A549 (cell line): ENCODE measurements around the gene NLRP3. TPM values are rescaled to one million over a fixed set of nuclear protein-coding genes. Genes with fewer than 3 reads are reported as not detected.

Experiments
- ATAC-seq, 2 experiments: fragments of 200-7000 bp in 1 of 2; fragments of >200 bp in 1 of 2; cut with Nextera tagmentation in 1 of 2; cut with Tn5 transposase in 1 of 2; 3 replicates each; pipeline versions ENCODE4 v1.8.0 to v1.9.1; 2018 to 2020; ENCODE audit warnings: mild to moderate bottlenecking in 1 of 2, moderate library complexity in 1 of 2
- CTCF ChIA-PET: fragments of 300-600 bp; sonication (Branson Sonifier 250); formaldehyde crosslinking; extraction: SDS; loops from one replicate; lab custom pipeline; 2021; ENCODE audit warnings: antibody characterized with exemption, inconsistent platforms; lab: Yijun Ruan, JAX
- POLR2A ChIA-PET: fragments of 350-600 bp; formaldehyde crosslinking; extraction: SDS; loops from one replicate; lab custom pipeline; 2021; ENCODE audit warnings: antibody characterized with exemption, inconsistent platforms; lab: Yijun Ruan, JAX
- DNase-seq, 2 experiments: peaks; one replicate each; pipeline versions ENCODE4 v3.0.0 to v3.0.0-alpha.2; 2011 to 2016; ENCODE audit warnings: low read depth in 1 of 2, low spot score in 1 of 2
- FAIRE-seq: peaks from 2 replicates; lab custom pipeline; 2011; peaks lifted over from hg19 to GRCh38; lab: Jason Lieb, UNC
- H3K27ac ChIP-seq, 2 experiments: fragments of >200 bp; sonication (Bioruptor Twin); formaldehyde crosslinking; 3 replicates each; pipeline ENCODE4 v1.5.1; 2016 to 2017
- H3K4me1 ChIP-seq: fragments of >200 bp; sonication (Bioruptor Twin); formaldehyde crosslinking; 3 replicates; pipeline ENCODE4 v1.6.1; 2016
- H3K4me2 ChIP-seq: fragments of >200 bp; sonication (Bioruptor Twin); formaldehyde crosslinking; 3 replicates; pipeline ENCODE4 v1.6.1; 2016
- H3K4me3 ChIP-seq: fragments of >200 bp; sonication (Bioruptor Twin); formaldehyde crosslinking; 3 replicates; pipeline ENCODE4 v1.5.1; 2016
- H3K9me3 ChIP-seq: fragments of >200 bp; sonication (Bioruptor Twin); formaldehyde crosslinking; 3 replicates; pipeline ENCODE4 v1.6.1; 2016
- BCL3 ChIP-seq: fragments of >200 bp; sonication (Bioruptor Twin); formaldehyde crosslinking; IDR thresholded peaks from 3 replicates; pipeline ENCODE4 v1.6.1; 2016
- CEBPB ChIP-seq, 2 experiments: fragments of >200 bp in 1 of 2; sonication (Bioruptor Twin) in 1 of 2; formaldehyde crosslinking in 1 of 2; IDR thresholded peaks; 2 replicates each; pipeline ENCODE4 v1.6.1; 2012 to 2016
- EHF ChIP-seq: fragments of 250-450 bp; sonication (Bioruptor Pico); IDR thresholded peaks from 2 replicates; pipeline ENCODE4 v1.5.0; 2020; ENCODE audit warnings: mild to moderate bottlenecking
- HMGXB4 ChIP-seq: fragments of 250-450 bp; sonication (Bioruptor Pico); IDR thresholded peaks from 2 replicates; pipeline ENCODE4 v1.5.0; 2021; ENCODE audit warnings: mild to moderate bottlenecking, moderate library complexity, borderline replicate concordance
- JUNB ChIP-seq: fragments of >200 bp; sonication (Bioruptor Twin); formaldehyde crosslinking; IDR thresholded peaks from 2 replicates; pipeline ENCODE4 v1.6.1; 2016
- KDM1A ChIP-seq: fragments of 200-600 bp; sonication (generic); IDR thresholded peaks from 2 replicates; pipeline ENCODE4 v1.6.1; 2016; ENCODE audit warnings: low read depth, mild to moderate bottlenecking
- MAFK ChIP-seq: fragments of 450-650 bp; IDR thresholded peaks from 2 replicates; pipeline ENCODE4 v1.6.1; 2014; ENCODE audit not compliant: partially characterized antibody
- MAX ChIP-seq: IDR thresholded peaks from 2 replicates; pipeline ENCODE4 v1.6.1; 2012
- MAZ ChIP-seq: fragments of 150-350 bp; IDR thresholded peaks from 2 replicates; pipeline ENCODE4 v1.6.1; 2014; ENCODE audit warnings: antibody characterized with exemption, low read depth, low read length, borderline replicate concordance
- NFE2L2 ChIP-seq: fragments of 150-350 bp; conservative IDR thresholded peaks from 2 replicates; pipeline ENCODE4 v1.6.1; 2014; ENCODE audit warnings: low read length
- NPAS2 ChIP-seq: fragments of 250-450 bp; sonication (Bioruptor Pico); IDR thresholded peaks from 2 replicates; pipeline ENCODE4 v1.8.0; 2022; ENCODE audit warnings: mild to moderate bottlenecking, moderate library complexity, borderline replicate concordance
- PBX3 ChIP-seq: IDR thresholded peaks from 2 replicates; pipeline ENCODE4 v1.6.1; 2012
- PHF8 ChIP-seq: fragments of 200-600 bp; sonication (generic); IDR thresholded peaks from 2 replicates; pipeline ENCODE4 v1.6.1; 2016; ENCODE audit warnings: low read depth, mild to moderate bottlenecking, antibody characterized with exemption, moderate library complexity, borderline replicate concordance
- RAD21 ChIP-seq, 2 experiments: fragments of >200 bp in 1 of 2; sonication (Bioruptor Twin) in 1 of 2; formaldehyde crosslinking in 1 of 2; IDR thresholded peaks in 1 of 2; conservative IDR thresholded peaks in 1 of 2; 2 replicates in 1 of 2; 3 replicates in 1 of 2; pipeline ENCODE4 v1.6.1; 2012 to 2018; ENCODE audit warnings: inconsistent platforms in 1 of 2
- RARB ChIP-seq: fragments of 250-450 bp; sonication (Bioruptor Pico); IDR thresholded peaks from 2 replicates; pipeline ENCODE4 v1.8.0; 2021; ENCODE audit warnings: mild to moderate bottlenecking, moderate library complexity
- RNF2 ChIP-seq: fragments of 200-600 bp; sonication (generic); IDR thresholded peaks from 2 replicates; pipeline ENCODE4 v1.6.1; 2016; ENCODE audit warnings: low read depth, mild to moderate bottlenecking, antibody characterized with exemption, moderate library complexity, borderline replicate concordance
- WGBS: methylation state at CpG from one replicate; pipeline ENCODE4 v1.1.6; 2017; ENCODE audit errors: missing lambda C conversion rate; 5-methylcytosine and 5-hydroxymethylcytosine counted together
- polyA plus RNA-seq, 4 experiments: library from polyadenylated mRNA; depleted of rRNA in 3 of 4; stranded (reverse); fragments of >200 nt; fragmentation: RNase III in 1 of 4; extraction: RNeasy Plus Mini Kit Qiagen cat#74134 plus additional on column Dnase treatment in 1 of 4; gene quantifications; 2 replicates in 3 of 4; 3 replicates in 1 of 4; pipeline ENCODE4 v1.2.3, GENCODE V29; 2011 to 2017

NLRP3 gene
- polyA plus RNA-seq, 2 of the 4 experiments (the other 2 are of a cell fraction): not detected

- POLR2A ChIA-PET: no interaction called here
- CTCF ChIA-PET: interaction anchor here (1.0 kb wide), 1 partner anchor 14 kb away, joined by 4 read pairs; no protein-coding TSS in a partner anchor
Measured at GRCh38 chr1:247386687-247387086, 29.3 kb upstream of the NLRP3 start.

GRCh38 chr1:247387096-247387495 is 28.9 kb upstream of the NLRP3 start:
- no peak overlapping the region for H3K27ac ChIP-seq

More at GRCh38 chr1:247386687-247387086, 29.3 kb upstream of the NLRP3 start:
- FAIRE-seq (no peak), ATAC-seq (0 out of 6 replicates have a peak, but pooled peaks of 1 of the 2 experiments have one; percentile 40), DNase-seq (no peak)
- Histone ChIP-seq H3K9me3 (no peaks in the 10 kb centered on the region), H3K4me2 (no peak overlapping the region), H3K27ac (no peak overlapping the region), H3K4me3 (no peak overlapping the region), H3K4me1 (no peaks in the 10 kb centered on the region)
- TF ChIP-seq PHF8 (no peak), BCL3 (no peak), RNF2 (no peak), NFE2L2 (no peak), RARB (CRISPR knock-in tag) (no peak), NPAS2 (CRISPR knock-in tag) (no peak), MAFK (peak; percentile 81), RAD21 (conservative IDR thresholded peaks at IDR 0.05 in 1 of 2, IDR thresholded peaks at IDR 0.05 in 1 of 2) (no peak), CEBPB (IDR thresholded peaks at IDR 0.05) (no peak)
- WGBS: 67% methylated on average over 3 of the region's 3 CpGs

More at GRCh38 chr1:247387096-247387495, 28.9 kb upstream of the NLRP3 start:
- ChIA-PET POLR2A (no interaction called here), CTCF (interaction anchor here (1.0 kb wide), 1 partner anchor 14 kb away, joined by 4 read pairs; no protein-coding TSS in a partner anchor)
- no peak for DNase-seq
- WGBS: 70% methylated on average over 4 of the region's 4 CpGs
- Histone ChIP-seq H3K4me1 (no peaks in the 10 kb centered on the region), H3K4me3 (no peak overlapping the region), H3K4me2 (no peak overlapping the region), H3K9me3 (no peaks in the 10 kb centered on the region)
- FAIRE-seq: no peak
- ATAC-seq: no peak
- no peak for TF ChIP-seq NPAS2 (CRISPR knock-in tag)
- TF ChIP-seq CEBPB (IDR thresholded peaks at IDR 0.05): no peak
- TF ChIP-seq EHF (CRISPR knock-in tag): no peak
- TF ChIP-seq HMGXB4 (CRISPR knock-in tag): no peak
- no peak for TF ChIP-seq KDM1A
- no peak for TF ChIP-seq JUNB
- TF ChIP-seq MAZ: no peak
- no peak for TF ChIP-seq PBX3
- no peak for TF ChIP-seq MAX
